Ishikawa (cell line): ENCODE results near the gene PRKCE.

Experiments
- CEBPB ChIP-seq: IDR thresholded peaks from 2 replicates; pipeline ENCODE4 v1.6.1; 2012
- CREB1 ChIP-seq: IDR thresholded peaks from 2 replicates; pipeline ENCODE4 v1.6.1; 2012; ENCODE audit warnings: low read depth
- EGR1 ChIP-seq: IDR thresholded peaks from 2 replicates; pipeline ENCODE4 v1.6.1; 2012
- EP300 ChIP-seq: IDR thresholded peaks from 2 replicates; pipeline ENCODE4 v1.6.1; 2012; ENCODE audit warnings: borderline replicate concordance
- FOXM1 ChIP-seq: IDR thresholded peaks from 2 replicates; pipeline ENCODE4 v1.6.1; 2012; ENCODE audit warnings: low read depth, borderline replicate concordance
- NFIC ChIP-seq: IDR thresholded peaks from 2 replicates; pipeline ENCODE4 v1.6.1; 2012
- RAD21 ChIP-seq: IDR thresholded peaks from 2 replicates; pipeline ENCODE4 v1.6.1; 2012; ENCODE audit warnings: low read depth
- TAF1 ChIP-seq: IDR thresholded peaks from 2 replicates; pipeline ENCODE4 v1.6.1; 2012; ENCODE audit warnings: low read depth, mild to moderate bottlenecking
- TCF12 ChIP-seq: IDR thresholded peaks from 2 replicates; pipeline ENCODE4 v1.6.1; 2012; ENCODE audit warnings: low read depth
- TEAD4 ChIP-seq: IDR thresholded peaks from 2 replicates; pipeline ENCODE4 v1.6.1; 2012
- YY1 ChIP-seq: IDR thresholded peaks from 2 replicates; pipeline ENCODE4 v1.6.1; 2012; ENCODE audit warnings: low read depth
- ZBTB7A ChIP-seq: IDR thresholded peaks from 2 replicates; pipeline ENCODE4 v1.6.1; 2012; ENCODE audit warnings: low read depth
- TF ChIP-seq, protein P1 (sequence below): IDR thresholded peaks from 2 replicates; pipeline ENCODE4 v1.6.1; 2012; ENCODE audit warnings: low read depth, mild to moderate bottlenecking
- TF ChIP-seq, protein P2 (sequence below): IDR thresholded peaks from 2 replicates; pipeline ENCODE4 v1.6.1; 2012
- TF ChIP-seq, protein P3 (sequence below): IDR thresholded peaks from 2 replicates; pipeline ENCODE4 v1.6.1; 2012

The PRKCE gene

DNA sequence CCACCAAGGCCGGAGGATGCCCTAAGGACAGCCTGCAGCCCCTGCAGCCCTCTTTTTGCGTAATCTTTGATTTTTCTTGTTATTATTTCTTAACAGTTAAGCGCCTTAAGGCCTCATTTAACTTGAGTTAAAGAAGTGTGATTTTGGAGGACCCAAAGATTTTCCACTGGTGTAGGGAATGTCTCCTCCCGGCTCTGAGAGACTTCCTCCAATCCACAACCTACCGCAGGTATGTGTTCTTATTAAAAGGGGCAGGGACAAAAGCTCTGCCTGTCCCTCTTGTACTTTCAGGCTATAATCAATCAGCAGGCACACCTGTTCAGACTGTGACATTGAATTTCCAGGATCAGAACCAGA lies 285.1 kb downstream of the PRKCE start:
- no peak for TF ChIP-seq CREB1
- no peak for TF ChIP-seq ZBTB7A
- no peak for TF ChIP-seq YY1
- no peak for TF ChIP-seq FOXM1
- TF ChIP-seq NFIC: no peak
- TF ChIP-seq TCF12: no peak
- no peak for TF ChIP-seq EP300
- no peak for TF ChIP-seq EGR1
- no peak for TF ChIP-seq TEAD4
- TF ChIP-seq TAF1: no peak
- TF ChIP-seq, protein P1, sequence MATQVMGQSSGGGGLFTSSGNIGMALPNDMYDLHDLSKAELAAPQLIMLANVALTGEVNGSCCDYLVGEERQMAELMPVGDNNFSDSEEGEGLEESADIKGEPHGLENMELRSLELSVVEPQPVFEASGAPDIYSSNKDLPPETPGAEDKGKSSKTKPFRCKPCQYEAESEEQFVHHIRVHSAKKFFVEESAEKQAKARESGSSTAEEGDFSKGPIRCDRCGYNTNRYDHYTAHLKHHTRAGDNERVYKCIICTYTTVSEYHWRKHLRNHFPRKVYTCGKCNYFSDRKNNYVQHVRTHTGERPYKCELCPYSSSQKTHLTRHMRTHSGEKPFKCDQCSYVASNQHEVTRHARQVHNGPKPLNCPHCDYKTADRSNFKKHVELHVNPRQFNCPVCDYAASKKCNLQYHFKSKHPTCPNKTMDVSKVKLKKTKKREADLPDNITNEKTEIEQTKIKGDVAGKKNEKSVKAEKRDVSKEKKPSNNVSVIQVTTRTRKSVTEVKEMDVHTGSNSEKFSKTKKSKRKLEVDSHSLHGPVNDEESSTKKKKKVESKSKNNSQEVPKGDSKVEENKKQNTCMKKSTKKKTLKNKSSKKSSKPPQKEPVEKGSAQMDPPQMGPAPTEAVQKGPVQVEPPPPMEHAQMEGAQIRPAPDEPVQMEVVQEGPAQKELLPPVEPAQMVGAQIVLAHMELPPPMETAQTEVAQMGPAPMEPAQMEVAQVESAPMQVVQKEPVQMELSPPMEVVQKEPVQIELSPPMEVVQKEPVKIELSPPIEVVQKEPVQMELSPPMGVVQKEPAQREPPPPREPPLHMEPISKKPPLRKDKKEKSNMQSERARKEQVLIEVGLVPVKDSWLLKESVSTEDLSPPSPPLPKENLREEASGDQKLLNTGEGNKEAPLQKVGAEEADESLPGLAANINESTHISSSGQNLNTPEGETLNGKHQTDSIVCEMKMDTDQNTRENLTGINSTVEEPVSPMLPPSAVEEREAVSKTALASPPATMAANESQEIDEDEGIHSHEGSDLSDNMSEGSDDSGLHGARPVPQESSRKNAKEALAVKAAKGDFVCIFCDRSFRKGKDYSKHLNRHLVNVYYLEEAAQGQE: no peak
- no peak for TF ChIP-seq CEBPB

DNA sequence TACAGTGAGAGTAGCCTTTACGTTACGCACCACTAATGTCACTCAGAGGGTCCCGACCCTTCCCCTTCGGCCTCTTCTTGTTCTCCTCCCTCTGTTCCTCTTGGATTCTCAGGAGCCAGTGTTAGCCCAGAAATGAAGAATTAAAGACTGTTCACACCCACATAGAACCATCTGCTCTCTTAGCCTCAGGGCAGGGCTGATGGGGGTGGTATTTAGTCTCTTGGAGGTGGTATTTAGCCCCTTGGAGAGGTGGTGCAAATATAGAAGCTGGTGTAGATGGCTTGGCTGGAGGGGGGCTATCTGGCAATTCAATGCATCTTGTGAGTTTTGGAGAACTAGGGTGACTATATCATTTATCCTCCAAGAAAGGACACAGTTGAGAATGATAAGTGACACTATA lies 286.5 kb downstream of the PRKCE start:
- TF ChIP-seq CREB1 (no peak), TEAD4 (no peak), TCF12 (no peak)
- TF ChIP-seq, protein P2, sequence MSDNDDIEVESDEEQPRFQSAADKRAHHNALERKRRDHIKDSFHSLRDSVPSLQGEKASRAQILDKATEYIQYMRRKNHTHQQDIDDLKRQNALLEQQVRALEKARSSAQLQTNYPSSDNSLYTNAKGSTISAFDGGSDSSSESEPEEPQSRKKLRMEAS: no peak

DNA sequence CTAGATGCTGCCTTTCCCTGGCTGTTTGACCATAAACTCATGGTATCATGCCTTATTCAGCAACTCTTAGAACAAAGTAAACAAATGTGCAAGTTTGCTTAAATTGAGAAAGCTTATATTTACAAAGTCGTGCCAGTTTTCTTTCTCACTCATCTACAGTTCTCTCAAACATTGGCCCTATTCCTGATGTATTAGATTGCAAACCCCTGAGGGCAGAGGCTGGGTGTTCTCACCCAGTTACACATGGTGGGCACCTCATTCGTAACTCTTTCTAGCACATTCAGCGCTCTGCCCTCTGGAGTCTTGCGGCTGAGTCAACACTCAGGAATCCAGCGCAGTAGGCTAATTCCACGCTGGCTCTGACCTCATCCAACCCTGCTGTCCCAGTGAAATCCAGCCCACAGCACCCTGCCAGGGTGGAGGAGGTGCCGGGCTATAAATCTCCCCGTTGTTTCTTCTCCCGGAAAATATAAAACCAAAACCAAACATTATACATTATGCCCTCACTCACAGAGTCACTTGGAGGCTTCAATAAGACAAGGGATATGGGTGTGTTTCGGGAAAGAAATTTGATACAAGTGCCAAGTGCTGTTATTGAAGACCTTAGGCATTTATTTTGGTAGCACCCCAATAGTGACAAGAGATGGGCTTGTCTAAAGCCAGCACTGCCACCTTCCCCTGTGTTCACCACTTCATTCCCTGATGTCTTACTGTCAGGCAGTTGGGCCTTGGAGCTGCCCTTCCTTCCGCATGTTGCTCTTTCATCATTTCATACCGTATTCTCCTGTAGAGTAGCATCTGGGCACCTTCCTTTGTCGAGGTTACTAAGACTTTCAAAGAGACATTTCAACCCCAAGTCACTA lies 287.4 kb downstream of the PRKCE start:
- TF ChIP-seq, protein P2: peak; percentile 81
- no peak for TF ChIP-seq EGR1
- TF ChIP-seq, protein P1: no peak
- TF ChIP-seq ZBTB7A: no peak
- TF ChIP-seq YY1: no peak; the same call in 1 of the 2 replicates
- TF ChIP-seq TEAD4: peak; percentile 98
- peak; percentile 94 for TF ChIP-seq TCF12
- TF ChIP-seq EP300: peak; percentile 95
- peak; percentile 79 for TF ChIP-seq FOXM1
- TF ChIP-seq, protein P3, sequence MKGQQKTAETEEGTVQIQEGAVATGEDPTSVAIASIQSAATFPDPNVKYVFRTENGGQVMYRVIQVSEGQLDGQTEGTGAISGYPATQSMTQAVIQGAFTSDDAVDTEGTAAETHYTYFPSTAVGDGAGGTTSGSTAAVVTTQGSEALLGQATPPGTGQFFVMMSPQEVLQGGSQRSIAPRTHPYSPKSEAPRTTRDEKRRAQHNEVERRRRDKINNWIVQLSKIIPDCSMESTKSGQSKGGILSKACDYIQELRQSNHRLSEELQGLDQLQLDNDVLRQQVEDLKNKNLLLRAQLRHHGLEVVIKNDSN: no peak
- peak; percentile 92 for TF ChIP-seq NFIC
- TF ChIP-seq CEBPB: peak; percentile 47; the same call in 1 of the 2 replicates
- no peak for TF ChIP-seq CREB1
- no peak; the same call in 1 of the 2 replicates for TF ChIP-seq RAD21
- no peak for TF ChIP-seq TAF1

DNA sequence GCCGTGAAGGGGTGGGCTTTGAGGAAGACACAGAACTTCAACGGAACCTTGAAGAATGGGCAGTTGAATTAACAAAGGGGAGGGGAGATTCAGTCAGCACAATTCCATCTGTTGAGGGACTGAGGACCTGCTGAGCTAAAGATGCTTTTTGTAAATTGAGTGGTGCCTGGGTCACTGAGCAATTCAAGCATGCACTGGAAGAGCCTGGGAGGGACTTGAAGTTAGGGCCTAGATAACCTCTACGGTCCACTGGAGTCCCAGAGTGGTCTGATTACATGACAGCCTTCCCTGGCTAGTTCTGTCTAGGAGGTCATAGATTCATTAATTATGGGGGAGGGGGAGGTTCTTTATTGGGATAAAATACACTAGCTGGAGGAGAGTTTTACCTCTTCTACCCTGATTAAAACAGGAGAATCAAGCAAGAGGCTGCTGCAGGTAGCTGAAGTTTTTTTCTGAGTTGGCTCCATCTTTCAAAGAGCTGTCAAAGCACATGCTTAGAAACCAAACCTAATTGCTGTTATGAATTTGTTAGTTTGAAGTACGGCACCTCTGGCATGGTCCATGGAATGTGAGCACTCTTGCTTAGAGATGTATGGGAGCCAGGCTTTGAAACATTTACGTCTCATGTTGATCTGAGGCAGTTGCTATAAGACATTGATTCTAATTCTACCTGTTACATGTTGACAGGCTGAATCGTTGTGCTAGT lies 290.2 kb downstream of the PRKCE start:
- no peak for TF ChIP-seq CEBPB
- TF ChIP-seq NFIC: no peak
- no peak for TF ChIP-seq EGR1
- TF ChIP-seq TCF12: no peak

GRCh38 chr2:45942237-45942738 lies 290.8 kb downstream of the PRKCE start:
- no peak for TF ChIP-seq TEAD4

DNA sequence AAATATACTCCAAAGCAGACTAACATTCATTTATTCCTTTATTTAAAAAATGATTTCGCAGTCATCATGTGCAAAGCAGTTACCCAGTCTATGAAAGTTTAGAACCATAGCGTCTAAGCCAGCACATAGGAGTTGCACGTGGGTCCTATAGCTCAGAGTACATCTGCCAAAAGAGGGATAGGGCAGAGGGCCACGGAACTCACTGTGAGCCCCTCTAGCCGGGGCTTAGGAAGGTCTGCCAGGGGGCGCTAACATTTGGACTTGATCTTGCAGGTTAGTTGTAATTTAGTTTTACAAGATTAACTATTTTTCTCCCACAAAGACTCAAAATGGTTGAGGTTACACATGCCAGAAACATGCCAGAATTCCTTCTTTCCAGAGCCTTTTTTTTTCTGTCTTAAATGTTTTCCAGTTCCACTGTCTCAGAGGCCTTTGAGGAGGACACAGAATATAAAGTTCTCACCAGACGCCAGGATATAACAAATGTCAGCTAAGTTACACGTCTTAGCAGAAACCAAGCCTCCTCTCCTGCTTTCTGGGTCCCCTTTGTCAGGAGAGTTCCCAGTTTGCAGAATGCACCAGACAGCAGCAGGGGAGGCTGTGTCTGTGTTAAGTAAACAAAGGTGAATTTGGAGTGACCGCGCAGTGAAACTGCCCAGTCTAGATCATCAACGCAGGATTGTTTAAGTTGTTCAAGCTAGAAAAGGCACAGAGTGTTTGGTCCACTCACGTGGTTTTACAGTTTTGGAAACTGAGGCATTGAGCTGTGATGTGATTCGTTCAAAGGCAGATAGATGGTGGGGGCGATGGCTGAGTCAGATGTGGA lies 292.0 kb downstream of the PRKCE start:
- TF ChIP-seq FOXM1 (no peak), RAD21 (no peak), YY1 (no peak), NFIC (no peak), EGR1 (no peak)
- TF ChIP-seq, protein P3: no peak
